Measurements from ENCODE around the gene ALKBH5.
"Not testable (repeated sequence)": the region's sequence is repeated elsewhere in the genome, so short reads cannot be mapped to it uniquely, and the experiment has no call there.

ALKBH5 gene

DNA sequence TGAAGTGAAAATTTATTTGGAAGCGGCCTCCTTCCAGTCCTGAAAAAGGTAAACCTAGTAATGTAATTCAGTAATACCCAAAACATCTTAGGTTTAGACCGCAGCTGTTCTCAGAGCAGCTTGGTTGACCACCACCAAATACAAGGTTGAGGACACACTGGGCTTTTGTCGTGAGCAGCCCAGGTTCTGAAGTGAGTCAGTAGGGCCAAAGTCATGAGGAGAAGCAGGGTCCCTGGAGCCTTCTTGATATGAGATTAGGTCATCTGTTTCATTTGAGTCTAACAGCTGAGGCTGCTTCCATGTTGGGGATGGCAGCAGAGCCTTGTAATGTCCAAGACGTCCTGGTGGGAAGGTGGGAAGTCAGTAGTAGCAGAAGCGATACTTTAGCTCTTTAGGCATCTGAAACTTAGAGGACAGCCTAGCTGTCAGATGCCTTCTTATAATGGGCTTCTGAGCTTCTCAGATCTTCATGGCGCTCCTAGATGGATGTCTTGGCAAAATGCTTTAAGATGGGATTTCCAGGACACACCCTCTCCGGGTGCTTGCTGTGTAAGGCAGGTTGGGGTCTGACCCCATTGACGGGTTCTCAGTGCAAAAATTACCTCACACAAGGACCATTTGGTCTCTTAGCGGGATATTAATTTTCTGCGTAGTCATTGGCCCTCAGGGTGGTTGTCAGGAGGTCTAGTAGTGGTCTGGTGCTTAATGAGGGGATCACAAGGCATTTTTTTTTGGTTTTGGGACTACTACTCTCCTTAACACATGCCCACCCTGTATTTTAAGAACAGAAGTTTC, 2.4 kb downstream of the ALKBH5 start:
- no peak for DNase-seq (ENCODE audit: low read depth)

DNA sequence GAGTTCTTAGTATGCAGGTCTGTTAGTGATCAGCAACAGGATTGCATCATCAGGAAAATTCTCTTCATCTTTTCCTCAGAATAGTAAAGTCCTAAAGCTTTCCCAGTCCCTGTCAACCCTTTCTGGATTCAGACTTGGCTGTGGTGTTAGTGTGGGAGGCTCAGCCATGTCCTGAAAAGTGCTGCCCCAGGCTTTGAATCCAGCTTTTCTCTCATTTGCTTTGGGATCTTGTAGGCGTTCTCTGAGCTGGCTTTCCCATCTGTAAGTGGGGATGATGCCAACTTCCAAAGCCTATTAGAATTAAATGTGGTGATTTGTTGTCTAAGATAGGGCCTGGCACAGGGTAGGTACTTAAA, 3.0 kb downstream of the ALKBH5 start:
- no peak for DNase-seq (ENCODE audit: low read depth)

DNA sequence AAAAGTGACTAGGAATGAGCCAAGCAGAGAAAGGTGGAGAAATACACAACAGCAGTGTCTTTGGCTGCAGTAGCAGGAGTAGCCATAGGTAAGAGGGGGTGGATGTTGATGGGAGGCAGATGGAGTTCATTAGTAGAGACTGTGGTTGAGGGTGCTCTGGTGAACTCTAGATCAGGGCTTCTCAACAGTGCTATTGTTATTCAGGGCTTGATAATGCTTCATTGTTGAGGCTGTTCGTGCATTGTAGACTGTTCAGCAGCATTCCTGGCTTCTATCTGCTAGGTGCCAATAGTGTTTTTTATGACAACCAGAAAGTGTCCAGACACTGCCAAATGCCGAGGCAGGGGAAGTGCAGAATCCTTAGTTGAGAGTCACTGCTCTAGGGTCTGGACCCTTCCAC, 3.6 kb downstream of the ALKBH5 start:
- DNase-seq (ENCODE audit: low read depth), result no peak

DNA sequence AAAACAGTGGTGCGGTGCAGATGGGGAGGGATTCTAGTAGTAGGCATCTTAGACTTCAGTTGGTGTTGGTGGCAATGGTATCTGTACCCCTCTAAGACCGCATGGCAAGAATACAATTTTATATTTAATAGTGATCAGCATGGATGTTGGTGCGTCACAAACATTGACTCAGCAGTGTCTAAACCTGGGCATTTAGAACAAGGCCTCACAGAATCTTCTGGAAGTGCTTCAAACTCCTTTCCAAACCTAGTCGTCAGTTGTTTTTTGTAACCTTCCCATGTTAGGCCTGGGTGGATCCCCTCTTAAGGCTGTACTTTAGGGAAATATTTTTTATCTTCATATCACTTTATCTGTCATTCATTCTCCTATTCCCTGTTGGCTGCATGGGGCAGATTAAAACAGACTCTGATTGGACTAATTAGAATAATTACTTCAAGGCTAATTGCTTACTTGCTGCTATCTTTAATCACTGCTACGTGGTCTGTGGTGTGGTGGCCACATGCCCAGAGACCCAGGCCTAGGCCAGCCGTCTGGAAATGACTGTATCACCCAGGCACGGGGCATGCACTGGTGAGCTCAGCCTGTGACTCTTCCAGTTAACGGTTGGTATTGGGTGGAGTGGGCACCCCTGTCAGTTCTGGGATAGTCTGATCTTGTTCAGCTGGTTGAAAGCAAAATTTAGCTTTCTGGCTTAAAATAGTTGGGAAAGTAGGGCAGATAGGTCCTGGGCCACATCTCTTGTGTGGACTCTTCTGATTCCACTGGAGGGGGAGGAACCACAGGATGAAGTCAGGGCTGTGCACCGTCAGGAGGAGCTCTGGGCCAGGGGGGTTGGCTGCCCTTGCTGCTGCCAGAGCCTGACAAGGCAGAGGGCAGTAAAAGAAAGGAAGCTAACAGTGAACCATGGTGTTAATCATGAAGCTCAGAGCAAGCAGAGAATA, 4.5 kb downstream of the ALKBH5 start:
- DNase-seq (ENCODE audit: low read depth), result no peak

DNA sequence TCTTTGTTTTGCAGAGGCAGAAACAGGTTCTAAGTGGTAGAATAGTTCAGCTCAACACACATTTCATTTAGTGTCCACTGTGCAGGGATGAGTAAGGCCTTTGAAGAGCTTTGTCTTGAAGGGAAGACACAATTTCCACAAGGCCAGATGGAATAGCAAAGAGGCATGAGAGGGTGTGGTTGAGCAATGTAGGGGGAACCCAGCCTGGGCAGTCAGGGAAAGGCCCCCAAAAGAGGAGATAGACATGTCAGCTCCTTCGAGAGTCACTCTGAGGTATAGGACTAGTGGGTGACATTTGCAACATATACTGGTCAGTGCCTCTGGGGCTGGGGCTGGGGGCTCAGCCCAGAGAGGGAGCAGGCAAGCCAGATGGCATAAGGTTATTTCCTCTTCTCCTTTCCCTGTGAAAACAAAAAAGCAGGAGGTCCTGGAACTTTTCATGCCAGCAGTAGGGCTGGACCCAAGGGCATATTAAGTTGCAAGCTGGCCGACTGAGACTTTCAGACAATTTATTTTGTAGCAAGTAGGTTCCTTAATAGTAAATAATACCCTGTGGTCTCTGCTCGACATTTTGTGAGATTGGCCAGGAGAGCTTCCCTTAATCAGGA, 7.1 kb downstream of the ALKBH5 start:
- DNase-seq (ENCODE audit: low read depth), result no peak

DNA sequence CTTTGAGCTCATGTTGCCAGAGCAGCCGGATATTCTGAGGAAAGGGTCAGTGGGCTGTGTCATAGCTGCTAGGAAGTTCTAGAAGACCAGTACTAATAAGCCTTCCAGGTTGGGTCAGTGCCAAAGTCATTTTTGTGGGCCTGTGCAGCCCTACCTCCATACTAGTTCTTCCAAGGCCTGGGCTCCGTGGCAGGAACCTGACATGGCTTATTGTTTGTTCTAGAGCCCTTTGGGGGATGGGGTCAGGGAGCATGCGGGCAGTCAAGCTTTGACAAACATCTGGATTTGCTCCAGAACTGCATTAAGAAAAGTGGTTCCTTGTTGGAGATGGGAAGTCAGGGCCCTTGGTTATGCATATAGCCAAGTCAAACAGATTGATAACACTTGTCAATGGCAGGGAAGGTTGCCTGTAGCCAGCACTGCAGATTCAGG, 7.6 kb downstream of the ALKBH5 start:
- no peak for DNase-seq (ENCODE audit: low read depth)

DNA sequence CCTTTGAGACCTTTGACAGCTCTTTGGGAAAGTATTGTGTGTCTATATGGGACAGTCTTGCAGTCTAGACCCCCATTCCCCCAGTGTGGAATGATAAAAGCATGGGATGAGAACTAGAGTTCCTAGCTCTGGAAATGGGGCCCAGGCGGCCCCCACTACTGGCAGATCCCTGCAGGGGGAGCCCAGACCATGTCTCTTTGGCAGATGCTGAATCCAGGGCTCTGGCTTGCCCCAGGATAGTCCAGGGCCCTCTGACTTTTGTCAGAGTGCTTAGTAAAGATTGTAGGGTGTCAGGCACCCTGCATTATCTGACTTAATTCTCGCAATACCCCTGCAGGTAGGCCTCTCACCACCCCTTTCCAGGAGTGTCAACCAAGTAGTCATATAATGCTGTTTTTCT, 8.3 kb downstream of the ALKBH5 start:
- no peak for DNase-seq (ENCODE audit: low read depth)

DNA sequence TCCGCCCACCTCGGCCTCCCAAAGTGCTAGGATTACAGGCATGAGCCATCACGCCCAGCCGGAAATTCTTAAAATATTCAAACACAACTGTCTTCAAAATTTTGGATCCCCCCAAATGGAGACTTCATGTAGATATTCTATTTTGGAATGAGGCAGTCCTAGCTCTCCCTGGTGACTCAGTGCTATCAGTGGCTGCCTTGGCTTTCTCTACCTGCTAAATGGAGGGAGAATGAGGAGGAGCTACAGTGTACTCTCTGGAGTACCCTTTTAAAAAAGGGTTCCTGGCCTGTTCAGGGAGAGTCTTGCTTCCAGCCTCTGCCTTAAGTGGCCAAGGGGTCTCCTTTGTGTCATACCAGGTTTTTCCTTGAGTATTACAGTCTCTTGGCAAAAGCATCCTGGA, 10.8 kb downstream of the ALKBH5 start:
- DNase-seq (ENCODE audit: low read depth), result no peak

DNA sequence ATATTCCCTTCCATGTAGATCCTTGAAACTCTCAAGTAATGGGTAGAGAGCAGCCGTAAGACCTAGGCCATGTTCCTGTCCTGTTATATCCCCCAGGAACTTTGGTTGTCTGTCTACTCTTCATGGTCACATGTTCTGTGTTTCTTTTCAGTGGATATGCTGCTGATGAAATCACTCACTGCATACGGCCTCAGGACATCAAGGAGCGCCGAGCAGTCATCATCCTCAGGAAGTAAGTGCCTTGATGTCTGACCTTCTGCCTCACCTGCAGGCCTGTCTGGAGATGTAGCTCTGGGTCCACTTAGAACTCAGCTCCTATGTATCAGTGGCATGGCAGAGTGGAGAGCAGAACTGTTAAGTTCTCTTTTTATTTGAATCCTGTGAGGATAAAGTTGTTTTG, 11.2 kb downstream of the ALKBH5 start:
- DNase-seq (ENCODE audit: low read depth), result no peak

DNA sequence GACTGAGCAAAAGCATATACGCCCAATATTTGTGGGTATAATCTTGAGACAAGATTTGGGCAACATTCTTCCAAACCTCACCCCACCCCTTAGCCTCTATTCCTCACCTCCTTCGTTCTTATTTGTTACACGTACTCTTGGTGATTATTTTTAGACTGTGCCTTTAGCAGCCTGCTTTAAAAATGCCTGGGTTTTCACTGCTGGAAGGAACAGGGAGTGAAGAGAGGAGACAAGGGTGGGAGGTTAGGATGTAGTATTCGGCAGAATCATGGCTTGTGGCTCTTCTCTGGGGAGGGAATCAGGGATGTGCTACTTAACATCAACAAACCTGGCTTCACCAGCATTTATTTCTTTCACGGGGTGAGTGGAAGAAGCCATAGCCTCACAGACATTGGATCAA, 11.6 kb downstream of the ALKBH5 start:
- DNase-seq (ENCODE audit: low read depth), result no peak

DNA sequence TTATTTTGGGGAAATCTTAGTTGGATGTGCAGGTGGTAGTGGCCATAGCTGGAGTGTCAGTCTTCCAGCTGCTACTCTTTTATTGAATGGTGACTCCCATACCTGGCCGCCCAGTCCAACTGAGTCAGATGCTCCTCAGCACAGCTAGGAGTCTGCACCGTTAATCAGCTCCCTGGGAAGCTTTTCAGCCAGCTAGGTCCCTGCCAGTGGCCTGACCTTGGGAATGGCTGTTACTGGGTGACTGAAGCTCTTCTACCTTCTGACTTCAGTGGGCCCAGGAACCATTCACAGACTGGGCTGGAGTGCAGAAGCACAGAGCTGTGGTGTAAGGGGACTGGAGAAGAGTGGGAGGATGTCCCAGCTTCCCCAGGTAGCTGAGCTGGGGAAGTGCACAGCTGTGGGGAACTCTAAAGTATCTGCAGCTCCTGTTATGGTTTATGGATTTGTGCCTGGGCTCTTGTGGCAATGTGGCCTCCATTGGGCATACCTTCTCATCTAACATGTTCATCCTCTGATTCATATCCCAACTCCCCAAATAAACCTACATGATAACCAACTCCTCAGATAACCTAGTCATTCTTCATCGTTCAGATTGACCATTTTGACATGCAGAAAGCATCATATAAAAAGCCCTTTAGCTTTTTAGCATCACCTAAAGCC, 14.0 kb downstream of the ALKBH5 start:
- DNase-seq (ENCODE audit: low read depth), result no peak

DNA sequence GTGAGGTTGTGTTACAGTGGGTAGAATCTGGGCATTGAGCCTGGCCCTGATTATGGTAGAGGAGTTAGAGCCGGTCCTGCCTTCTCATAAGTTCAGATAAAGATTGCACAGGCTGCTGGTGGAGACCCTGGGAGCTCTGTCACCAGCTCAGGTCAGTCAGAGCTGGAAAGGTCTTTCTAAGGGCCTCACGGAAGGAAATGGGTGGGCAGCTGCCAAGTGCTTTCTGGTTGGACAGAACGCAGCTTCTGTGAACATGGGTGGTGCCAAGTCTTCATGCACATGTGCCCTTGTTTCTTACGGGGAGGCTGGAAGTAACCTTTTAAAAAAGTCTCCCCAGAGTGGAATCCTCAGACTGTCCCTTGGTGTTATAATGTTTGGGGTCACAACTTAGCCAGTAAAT, 14.9 kb downstream of the ALKBH5 start:
- no peak for DNase-seq (ENCODE audit: low read depth)

DNA sequence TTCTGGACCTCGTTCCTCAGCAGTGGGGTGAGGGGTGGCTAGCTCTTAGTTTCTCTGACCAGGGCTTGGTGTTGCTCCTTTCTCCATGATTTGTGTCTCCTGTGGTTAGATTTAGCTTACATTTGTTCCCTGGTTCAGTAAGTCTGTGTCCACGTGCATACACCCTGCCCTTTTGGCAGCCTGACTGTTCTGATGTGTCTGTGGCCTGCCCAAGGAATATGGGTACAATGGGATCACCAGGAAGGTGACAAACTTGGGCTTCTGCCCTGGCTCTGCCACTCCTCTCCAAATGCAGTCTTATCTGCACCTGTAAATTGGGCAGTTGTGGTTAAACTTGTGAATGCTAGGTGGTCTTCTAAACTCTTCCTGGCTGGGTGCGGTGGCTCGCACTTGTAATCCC, 17.5 kb downstream of the ALKBH5 start:
- no peak for DNase-seq (ENCODE audit: low read depth)

DNA sequence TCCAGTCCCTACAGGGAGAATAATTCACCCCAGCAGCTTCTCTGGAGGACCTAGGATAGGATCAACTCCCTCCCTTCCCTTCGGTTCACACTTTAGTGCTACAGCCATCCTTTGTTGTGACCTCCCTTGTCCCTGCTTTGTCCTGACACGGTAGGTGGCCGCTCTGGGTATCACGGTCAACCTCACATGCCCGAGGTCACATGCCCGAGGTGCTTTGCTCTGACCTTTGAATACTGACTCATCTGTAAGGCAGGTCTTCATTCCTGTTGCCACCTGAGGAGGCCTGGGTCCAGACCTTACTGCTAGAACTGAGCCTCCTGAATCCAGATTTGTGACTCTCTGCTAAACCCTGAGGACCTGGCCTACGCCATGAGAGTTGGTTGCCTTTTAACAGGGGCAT, 19.7 kb downstream of the ALKBH5 start:
- DNase-seq (ENCODE audit: low read depth), result no peak

DNA sequence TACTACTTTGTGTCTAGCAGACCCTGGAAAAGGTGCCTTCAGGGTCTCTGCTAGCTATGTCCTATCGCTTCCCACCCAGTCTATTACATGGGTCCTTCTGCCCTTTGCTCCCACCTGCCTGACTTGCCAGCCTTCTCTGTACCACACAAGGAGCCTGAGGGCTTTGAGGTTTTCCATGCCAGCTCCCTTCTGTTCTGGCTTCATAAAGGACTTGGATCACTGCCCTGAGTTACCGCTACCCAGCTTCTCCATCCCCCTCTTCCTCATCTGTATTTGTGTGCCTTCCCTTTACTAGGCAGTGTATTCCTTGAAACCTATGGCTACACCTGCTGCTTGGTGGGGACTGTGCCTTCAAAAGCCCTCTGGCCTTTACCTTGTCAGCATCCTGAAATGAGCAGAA, 22.2 kb downstream of the ALKBH5 start:
- DNase-seq (ENCODE audit: low read depth), result no peak

DNA sequence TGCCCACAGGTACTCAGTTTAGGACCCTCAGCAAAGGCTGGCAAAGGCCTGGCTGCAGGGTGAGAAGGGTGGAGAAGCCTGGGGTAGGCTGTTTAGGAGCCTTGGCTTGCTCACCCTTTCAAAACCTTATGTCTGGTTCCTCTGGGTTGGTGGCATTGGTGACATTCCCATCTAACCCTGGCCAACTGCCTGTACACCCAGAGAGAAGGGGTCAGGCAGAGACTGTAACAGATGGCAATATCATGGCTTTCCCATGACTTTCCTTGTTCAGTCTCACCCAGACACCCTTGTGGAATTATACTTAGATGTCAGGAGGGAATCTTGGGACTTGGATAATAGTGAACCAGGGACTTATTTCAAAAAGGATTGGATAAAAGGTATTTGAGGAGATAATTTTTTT, 23.3 kb downstream of the ALKBH5 start:
- no peak for DNase-seq (ENCODE audit: low read depth)

DNA sequence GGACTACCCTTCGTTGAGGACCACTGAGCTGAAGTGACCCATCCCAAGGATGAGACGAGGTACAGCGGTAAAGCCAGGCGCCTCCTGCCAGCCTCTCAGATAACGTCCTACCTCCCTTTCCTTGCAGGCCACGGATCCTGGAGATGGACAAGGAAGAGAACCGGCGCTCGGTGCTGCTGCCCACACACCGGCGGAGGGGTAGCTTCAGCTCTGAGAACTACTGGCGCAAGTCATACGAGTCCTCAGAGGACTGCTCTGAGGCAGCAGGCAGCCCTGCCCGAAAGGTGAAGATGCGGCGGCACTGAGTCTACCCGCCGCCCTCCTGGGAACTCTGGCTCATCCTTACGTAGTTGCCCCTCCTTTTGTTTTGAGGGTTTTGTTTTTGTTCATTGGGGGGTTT, 24.5 kb downstream of the ALKBH5 start:
- DNase-seq (ENCODE audit: low read depth), result no peak

DNA sequence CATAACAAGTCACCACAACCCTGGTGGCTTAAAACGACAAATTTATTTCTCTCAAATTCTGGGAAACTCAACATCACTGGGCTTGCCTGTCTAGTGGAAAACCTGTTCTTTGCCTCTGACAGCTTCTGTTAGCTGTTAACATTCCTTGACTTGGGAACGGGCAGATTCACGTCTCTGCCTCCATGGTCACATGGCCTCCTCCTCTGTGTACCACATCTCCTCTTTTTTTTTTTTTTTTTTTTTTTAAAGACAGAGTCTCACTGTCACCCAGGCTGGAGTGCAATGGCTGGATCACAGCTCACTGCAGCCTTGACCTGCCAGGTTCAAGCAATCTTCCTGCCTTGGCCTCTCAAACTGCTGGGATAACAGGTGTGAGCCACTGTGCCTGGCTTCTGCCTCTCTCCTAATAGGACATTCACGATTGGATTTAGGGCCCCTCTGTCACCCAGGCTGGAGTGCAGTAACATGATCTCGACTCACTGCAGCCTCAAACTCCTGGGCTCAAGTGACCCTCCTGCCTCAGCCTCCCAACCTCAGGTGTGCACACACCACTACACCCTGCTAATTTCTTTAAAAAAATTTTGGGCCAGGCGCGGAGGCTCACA, 30.1 kb downstream of the ALKBH5 start:
- no peak for DNase-seq (ENCODE audit: low read depth)

DNA sequence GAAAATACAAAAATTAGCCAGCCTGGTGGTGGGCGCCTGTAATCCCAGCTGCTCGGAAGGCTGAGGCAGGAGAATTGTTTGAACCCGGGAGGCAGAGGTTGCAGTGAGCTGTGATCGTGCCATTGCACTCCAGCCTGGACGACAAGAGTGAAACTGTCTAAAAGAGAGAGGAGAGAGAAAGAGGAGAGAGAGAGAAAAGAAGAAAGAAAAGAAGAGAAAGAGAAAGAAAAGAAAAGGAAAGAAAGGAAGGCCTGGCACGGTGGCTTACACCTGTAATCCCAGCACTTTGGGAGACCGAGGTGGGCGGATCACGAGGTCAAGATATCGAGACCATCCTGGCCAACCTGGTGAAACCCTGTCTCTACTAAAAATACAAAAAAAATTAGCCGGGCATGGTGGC, 33.3 kb downstream of the ALKBH5 start:
- DNase-seq (ENCODE audit: low read depth), result not testable (repeated sequence)

DNA sequence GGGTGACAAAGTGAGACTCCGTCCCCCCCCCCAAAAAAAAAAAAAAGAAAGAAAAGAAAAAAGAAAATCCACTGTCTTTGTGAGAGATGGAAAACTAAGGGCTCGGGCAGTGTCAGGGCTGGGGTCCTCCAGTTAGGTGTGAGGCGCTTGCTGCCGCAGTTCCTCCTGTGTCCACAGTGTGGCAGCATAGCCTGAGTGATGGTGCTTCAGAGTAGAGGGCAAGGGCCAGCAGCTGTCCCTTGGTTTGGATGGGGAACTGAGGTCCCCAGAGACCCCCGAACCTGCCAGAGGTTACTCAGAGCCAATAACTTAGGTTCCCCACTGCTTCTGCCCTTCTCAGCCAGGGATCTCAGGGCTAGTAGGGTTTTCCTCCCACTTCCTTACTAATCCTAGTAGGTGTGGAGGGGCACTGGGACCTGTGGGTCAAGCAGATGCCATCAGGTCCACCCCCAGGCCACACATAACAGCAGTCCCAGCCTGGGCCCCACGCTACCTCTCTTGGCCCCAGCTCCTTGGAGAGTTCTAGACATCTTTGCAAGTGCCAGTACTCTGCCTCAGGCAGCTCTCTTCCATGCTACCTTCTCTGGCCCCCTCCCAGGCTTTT, 33.9 kb downstream of the ALKBH5 start:
- DNase-seq (ENCODE audit: low read depth), result peak; percentile 68

DNA sequence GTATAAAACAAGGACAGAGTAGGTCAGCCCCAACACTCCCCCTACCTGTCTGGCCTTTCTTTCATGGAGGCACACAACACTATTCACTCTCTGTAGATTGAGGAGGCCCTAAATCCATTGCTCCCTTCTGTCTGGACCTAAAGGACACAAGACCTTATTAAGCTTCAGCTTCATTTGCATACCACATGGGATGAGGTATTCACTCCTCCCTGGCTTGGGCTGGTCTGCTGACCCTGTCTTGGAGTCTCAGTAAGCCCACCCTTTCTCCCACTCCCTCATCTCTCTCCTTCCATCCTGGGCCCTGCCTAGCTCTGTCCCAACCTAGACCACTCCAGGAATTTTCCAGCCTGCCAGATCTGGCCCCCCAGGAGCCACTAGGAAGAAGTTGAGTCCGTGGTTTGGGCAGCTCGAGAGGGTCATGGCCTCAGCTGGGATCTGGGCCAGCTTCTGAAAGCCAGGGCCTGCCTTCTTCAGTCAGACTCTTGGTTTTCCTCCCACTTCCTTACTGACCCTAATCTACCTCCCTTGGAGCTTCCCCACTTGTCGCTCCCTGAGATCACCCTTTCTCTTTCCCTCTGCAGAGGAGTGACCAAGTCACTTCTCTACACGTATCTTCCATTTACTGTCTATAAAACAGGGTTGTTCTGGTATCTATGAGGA, 35.3 kb downstream of the ALKBH5 start:
- no peak for DNase-seq (ENCODE audit: low read depth)

Data from activated T-cell treated with anti-CD3 and anti-CD28 coated beads for 24 hours (primary cell).